ENCODE data around the gene CEBPE.

DNA sequence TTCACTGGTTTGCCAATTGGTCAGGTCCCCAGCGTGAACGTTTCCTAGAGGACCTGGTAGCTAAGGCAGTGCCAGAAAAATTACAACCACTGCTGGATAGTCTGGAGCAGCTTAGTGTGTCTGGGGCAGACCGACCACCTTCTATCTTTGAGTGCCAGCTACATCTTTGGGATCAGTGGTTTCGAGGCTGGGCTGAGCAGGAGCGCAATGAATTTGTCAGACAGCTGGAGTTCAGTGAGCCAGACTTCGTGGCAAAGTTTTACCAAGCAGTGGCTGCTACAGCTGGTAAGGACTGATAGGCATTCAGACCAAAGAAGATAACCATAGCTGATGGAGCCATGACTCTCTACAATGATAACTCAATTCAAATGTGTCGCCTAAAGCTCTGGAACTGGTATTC, 21.3 kb downstream of the CEBPE start:
- TF ChIP-seq, protein P1, sequence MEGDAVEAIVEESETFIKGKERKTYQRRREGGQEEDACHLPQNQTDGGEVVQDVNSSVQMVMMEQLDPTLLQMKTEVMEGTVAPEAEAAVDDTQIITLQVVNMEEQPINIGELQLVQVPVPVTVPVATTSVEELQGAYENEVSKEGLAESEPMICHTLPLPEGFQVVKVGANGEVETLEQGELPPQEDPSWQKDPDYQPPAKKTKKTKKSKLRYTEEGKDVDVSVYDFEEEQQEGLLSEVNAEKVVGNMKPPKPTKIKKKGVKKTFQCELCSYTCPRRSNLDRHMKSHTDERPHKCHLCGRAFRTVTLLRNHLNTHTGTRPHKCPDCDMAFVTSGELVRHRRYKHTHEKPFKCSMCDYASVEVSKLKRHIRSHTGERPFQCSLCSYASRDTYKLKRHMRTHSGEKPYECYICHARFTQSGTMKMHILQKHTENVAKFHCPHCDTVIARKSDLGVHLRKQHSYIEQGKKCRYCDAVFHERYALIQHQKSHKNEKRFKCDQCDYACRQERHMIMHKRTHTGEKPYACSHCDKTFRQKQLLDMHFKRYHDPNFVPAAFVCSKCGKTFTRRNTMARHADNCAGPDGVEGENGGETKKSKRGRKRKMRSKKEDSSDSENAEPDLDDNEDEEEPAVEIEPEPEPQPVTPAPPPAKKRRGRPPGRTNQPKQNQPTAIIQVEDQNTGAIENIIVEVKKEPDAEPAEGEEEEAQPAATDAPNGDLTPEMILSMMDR (IDR thresholded peaks at IDR 0.05; ENCODE audit: poor library complexity, severe bottlenecking) = no peak
- TF ChIP-seq RAD21 (conservative IDR thresholded peaks at IDR 0.05) (no peak), EZH2 (IDR thresholded peaks at IDR 0.05; ENCODE audit: borderline replicate concordance, insufficient read depth, low read length, poor library complexity, severe bottlenecking) (no peak), MXI1 (conservative IDR thresholded peaks at IDR 0.05; ENCODE audit: poor library complexity, severe bottlenecking) (no peak), EP300 (conservative IDR thresholded peaks at IDR 0.05; ENCODE audit: poor library complexity, severe bottlenecking) (no peak), TAF1 (IDR thresholded peaks at IDR 0.05; ENCODE audit: low read depth) (no peak), POLR2AphosphoS5 (IDR thresholded peaks at IDR 0.05) (no peak), SMC3 (conservative IDR thresholded peaks at IDR 0.05; ENCODE audit: poor library complexity) (no peak)
- TF ChIP-seq, protein P2, sequence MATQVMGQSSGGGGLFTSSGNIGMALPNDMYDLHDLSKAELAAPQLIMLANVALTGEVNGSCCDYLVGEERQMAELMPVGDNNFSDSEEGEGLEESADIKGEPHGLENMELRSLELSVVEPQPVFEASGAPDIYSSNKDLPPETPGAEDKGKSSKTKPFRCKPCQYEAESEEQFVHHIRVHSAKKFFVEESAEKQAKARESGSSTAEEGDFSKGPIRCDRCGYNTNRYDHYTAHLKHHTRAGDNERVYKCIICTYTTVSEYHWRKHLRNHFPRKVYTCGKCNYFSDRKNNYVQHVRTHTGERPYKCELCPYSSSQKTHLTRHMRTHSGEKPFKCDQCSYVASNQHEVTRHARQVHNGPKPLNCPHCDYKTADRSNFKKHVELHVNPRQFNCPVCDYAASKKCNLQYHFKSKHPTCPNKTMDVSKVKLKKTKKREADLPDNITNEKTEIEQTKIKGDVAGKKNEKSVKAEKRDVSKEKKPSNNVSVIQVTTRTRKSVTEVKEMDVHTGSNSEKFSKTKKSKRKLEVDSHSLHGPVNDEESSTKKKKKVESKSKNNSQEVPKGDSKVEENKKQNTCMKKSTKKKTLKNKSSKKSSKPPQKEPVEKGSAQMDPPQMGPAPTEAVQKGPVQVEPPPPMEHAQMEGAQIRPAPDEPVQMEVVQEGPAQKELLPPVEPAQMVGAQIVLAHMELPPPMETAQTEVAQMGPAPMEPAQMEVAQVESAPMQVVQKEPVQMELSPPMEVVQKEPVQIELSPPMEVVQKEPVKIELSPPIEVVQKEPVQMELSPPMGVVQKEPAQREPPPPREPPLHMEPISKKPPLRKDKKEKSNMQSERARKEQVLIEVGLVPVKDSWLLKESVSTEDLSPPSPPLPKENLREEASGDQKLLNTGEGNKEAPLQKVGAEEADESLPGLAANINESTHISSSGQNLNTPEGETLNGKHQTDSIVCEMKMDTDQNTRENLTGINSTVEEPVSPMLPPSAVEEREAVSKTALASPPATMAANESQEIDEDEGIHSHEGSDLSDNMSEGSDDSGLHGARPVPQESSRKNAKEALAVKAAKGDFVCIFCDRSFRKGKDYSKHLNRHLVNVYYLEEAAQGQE (IDR thresholded peaks at IDR 0.05; ENCODE audit: borderline replicate concordance) = no peak
